T-helper 1 cell treated with Interleukin-12 subunit alpha and Interleukin-12 subunit beta and Interleukin-4 antibody, amounts not matched to agents 30 μg/mL and 1 μg/mL, for 36 hours (primary cell): Measurements from ENCODE around the gene FPR3.

ENCODE experiments used
- H3K27ac Mint-ChIP-seq: one replicate; pipeline ENCODE4 v1.8.0; 2021; ENCODE audit warnings: mild to moderate bottlenecking, mixed read lengths
- H3K27me3 Mint-ChIP-seq: one replicate; pipeline ENCODE4 v1.8.0; 2021; ENCODE audit warnings: low read depth, mixed read lengths
- H3K36me3 Mint-ChIP-seq: one replicate; pipeline ENCODE4 v1.8.0; 2021; ENCODE audit warnings: low read depth, mixed read lengths
- H3K4me1 Mint-ChIP-seq: one replicate; pipeline ENCODE4 v1.8.0; 2021; ENCODE audit warnings: low read depth, mixed read lengths
- H3K4me3 Mint-ChIP-seq: one replicate; pipeline ENCODE4 v1.8.0; 2021; ENCODE audit warnings: mild to moderate bottlenecking, moderate library complexity, mixed read lengths
- H3K9me3 Mint-ChIP-seq: one replicate; pipeline ENCODE4 v1.8.0; 2021; ENCODE audit warnings: mixed read lengths

FPR3 gene

GRCh38 chr19:51794885-51795490 is at the start of gene FPR3:
Gene FPR3 (plus strand): TSS chr19:51795157. CDS start chr19:51823749, 28,592 bp downstream.
- Mint-ChIP-seq H3K27ac (no peak within 1 kb of the TSS), H3K9me3 (peaks cover 66% of the 10 kb centered on the region), H3K4me3 (no peak within 1 kb of the TSS), H3K36me3 (no peaks in the 10 kb centered on the region), H3K4me1 (no peaks in the 10 kb centered on the region), H3K27me3 (no peaks in the 10 kb centered on the region)

GRCh38 chr19:51746731-51747130 is 48.2 kb upstream of the FPR3 start:
- no peaks in the 10 kb centered on the region for H3K4me1 Mint-ChIP-seq
- H3K27ac Mint-ChIP-seq, result no peak overlapping the region
- no peaks in the 10 kb centered on the region for H3K27me3 Mint-ChIP-seq
- no peaks in the 10 kb centered on the region for H3K36me3 Mint-ChIP-seq
- H3K4me3 Mint-ChIP-seq, result no peak overlapping the region
- H3K9me3 Mint-ChIP-seq, result peaks cover 21% of the 10 kb centered on the region

- H3K36me3 Mint-ChIP-seq, result no peaks in the 10 kb centered on the region
- H3K9me3 Mint-ChIP-seq, result peaks cover 21% of the 10 kb centered on the region
- H3K27me3 Mint-ChIP-seq, result no peaks in the 10 kb centered on the region
- no peak overlapping the region for H3K4me3 Mint-ChIP-seq
- H3K4me1 Mint-ChIP-seq, result no peaks in the 10 kb centered on the region
- no peak overlapping the region for H3K27ac Mint-ChIP-seq
Measured at GRCh38 chr19:51749979-51750378, 45.0 kb upstream of the FPR3 start.

- H3K36me3 Mint-ChIP-seq, result no peaks in the 10 kb centered on the region
- H3K27ac Mint-ChIP-seq, result no peak overlapping the region
- H3K27me3 Mint-ChIP-seq, result no peaks in the 10 kb centered on the region
- H3K9me3 Mint-ChIP-seq, result peaks cover 20% of the 10 kb centered on the region
- H3K4me1 Mint-ChIP-seq, result no peaks in the 10 kb centered on the region
- no peak overlapping the region for H3K4me3 Mint-ChIP-seq
Measured at GRCh38 chr19:51750400-51751094, 44.4 kb upstream of the FPR3 start.

GRCh38 chr19:51751655-51752054 is 43.3 kb upstream of the FPR3 start, which contains the start of gene FPR1:
Gene FPR1 (minus strand): TSS chr19:51751878. CDS start chr19:51746994, 4,884 bp downstream.
- H3K9me3 Mint-ChIP-seq, result peaks cover 25% of the 10 kb centered on the region

GRCh38 chr19:51754109-51754508 is 40.8 kb upstream of the FPR3 start:
- Mint-ChIP-seq H3K36me3 (no peaks in the 10 kb centered on the region), H3K4me1 (no peaks in the 10 kb centered on the region), H3K27ac (no peak overlapping the region), H3K4me3 (no peak overlapping the region), H3K27me3 (no peaks in the 10 kb centered on the region), H3K9me3 (peaks cover 20% of the 10 kb centered on the region)

More at GRCh38 chr19:51751655-51752054, 43.3 kb upstream of the FPR3 start, which contains the start of gene FPR1:
- Mint-ChIP-seq H3K4me1 (no peaks in the 10 kb centered on the region), H3K4me3 (no peak within 1 kb of the TSS), H3K36me3 (no peaks in the 10 kb centered on the region), H3K27me3 (no peaks in the 10 kb centered on the region), H3K27ac (no peak within 1 kb of the TSS)

- Mint-ChIP-seq H3K36me3 (no peaks in the 10 kb centered on the region), H3K9me3 (peaks cover 18% of the 10 kb centered on the region), H3K4me3 (no peak overlapping the region), H3K27ac (no peak overlapping the region), H3K27me3 (no peaks in the 10 kb centered on the region), H3K4me1 (no peaks in the 10 kb centered on the region)
Measured at GRCh38 chr19:51754770-51755169, 40.2 kb upstream of the FPR3 start.

- no peaks in the 10 kb centered on the region for H3K36me3 Mint-ChIP-seq
- H3K4me3 Mint-ChIP-seq, result no peak overlapping the region
- no peaks in the 10 kb centered on the region for H3K4me1 Mint-ChIP-seq
- H3K27me3 Mint-ChIP-seq, result no peaks in the 10 kb centered on the region
- H3K27ac Mint-ChIP-seq, result no peak overlapping the region
- peaks cover 21% of the 10 kb centered on the region for H3K9me3 Mint-ChIP-seq
Measured at GRCh38 chr19:51755571-51755970, 39.4 kb upstream of the FPR3 start.

GRCh38 chr19:51760697-51761356 is 34.1 kb upstream of the FPR3 start, which contains the start of gene FPR2:
Gene FPR2 (plus strand): TSS chr19:51761180. CDS start chr19:51768659, 7,479 bp downstream.
- Mint-ChIP-seq H3K4me1 (no peaks in the 10 kb centered on the region), H3K27ac (no peak within 1 kb of the TSS), H3K36me3 (no peaks in the 10 kb centered on the region), H3K4me3 (no peak within 1 kb of the TSS), H3K9me3 (peaks cover 32% of the 10 kb centered on the region), H3K27me3 (no peaks in the 10 kb centered on the region)

- H3K36me3 Mint-ChIP-seq, result no peaks in the 10 kb centered on the region
- no peaks in the 10 kb centered on the region for H3K27me3 Mint-ChIP-seq
- H3K4me1 Mint-ChIP-seq, result no peaks in the 10 kb centered on the region
- H3K9me3 Mint-ChIP-seq, result peaks cover 25% of the 10 kb centered on the region
- no peak overlapping the region for H3K27ac Mint-ChIP-seq
- no peak overlapping the region for H3K4me3 Mint-ChIP-seq
Measured at GRCh38 chr19:51761696-51762095, 33.3 kb upstream of the FPR3 start.

GRCh38 chr19:51765086-51765485 is 29.9 kb upstream of the FPR3 start:
- H3K27me3 Mint-ChIP-seq, result no peaks in the 10 kb centered on the region
- no peaks in the 10 kb centered on the region for H3K4me1 Mint-ChIP-seq
- no peak overlapping the region for H3K4me3 Mint-ChIP-seq
- H3K36me3 Mint-ChIP-seq, result no peaks in the 10 kb centered on the region
- H3K9me3 Mint-ChIP-seq, result peaks cover 27% of the 10 kb centered on the region
- H3K27ac Mint-ChIP-seq, result no peak overlapping the region

GRCh38 chr19:51766461-51766860 is 28.5 kb upstream of the FPR3 start:
- no peak overlapping the region for H3K4me3 Mint-ChIP-seq
- H3K36me3 Mint-ChIP-seq, result no peaks in the 10 kb centered on the region
- no peak overlapping the region for H3K27ac Mint-ChIP-seq
- no peaks in the 10 kb centered on the region for H3K27me3 Mint-ChIP-seq
- no peaks in the 10 kb centered on the region for H3K4me1 Mint-ChIP-seq
- H3K9me3 Mint-ChIP-seq, result peaks cover 27% of the 10 kb centered on the region

GRCh38 chr19:51771376-51772130 is 23.4 kb upstream of the FPR3 start:
- Mint-ChIP-seq H3K36me3 (no peaks in the 10 kb centered on the region), H3K9me3 (peaks cover 29% of the 10 kb centered on the region), H3K4me1 (no peaks in the 10 kb centered on the region), H3K27me3 (peaks cover 1% of the 10 kb centered on the region), H3K27ac (no peak overlapping the region), H3K4me3 (no peak overlapping the region)

- no peaks in the 10 kb centered on the region for H3K36me3 Mint-ChIP-seq
- H3K27me3 Mint-ChIP-seq, result peaks cover 12% of the 10 kb centered on the region
- H3K27ac Mint-ChIP-seq, result no peak overlapping the region
- H3K4me1 Mint-ChIP-seq, result peaks cover 3% of the 10 kb centered on the region
- H3K4me3 Mint-ChIP-seq, result no peak overlapping the region
- peaks cover 29% of the 10 kb centered on the region for H3K9me3 Mint-ChIP-seq
Measured at GRCh38 chr19:51772977-51773376, 22.0 kb upstream of the FPR3 start.
